Measurements from ENCODE around the gene PRR5. TPM values are rescaled to one million over a fixed set of nuclear protein-coding genes. Genes with fewer than 3 reads are reported as not detected.

Gene PRR5
- total and polyA plus RNA-seq, 2 of the 13 experiments (the other 11 are each of a cell fraction or from before 2014, with no cell fraction given), result 11.6 to 27.5 TPM

DNA sequence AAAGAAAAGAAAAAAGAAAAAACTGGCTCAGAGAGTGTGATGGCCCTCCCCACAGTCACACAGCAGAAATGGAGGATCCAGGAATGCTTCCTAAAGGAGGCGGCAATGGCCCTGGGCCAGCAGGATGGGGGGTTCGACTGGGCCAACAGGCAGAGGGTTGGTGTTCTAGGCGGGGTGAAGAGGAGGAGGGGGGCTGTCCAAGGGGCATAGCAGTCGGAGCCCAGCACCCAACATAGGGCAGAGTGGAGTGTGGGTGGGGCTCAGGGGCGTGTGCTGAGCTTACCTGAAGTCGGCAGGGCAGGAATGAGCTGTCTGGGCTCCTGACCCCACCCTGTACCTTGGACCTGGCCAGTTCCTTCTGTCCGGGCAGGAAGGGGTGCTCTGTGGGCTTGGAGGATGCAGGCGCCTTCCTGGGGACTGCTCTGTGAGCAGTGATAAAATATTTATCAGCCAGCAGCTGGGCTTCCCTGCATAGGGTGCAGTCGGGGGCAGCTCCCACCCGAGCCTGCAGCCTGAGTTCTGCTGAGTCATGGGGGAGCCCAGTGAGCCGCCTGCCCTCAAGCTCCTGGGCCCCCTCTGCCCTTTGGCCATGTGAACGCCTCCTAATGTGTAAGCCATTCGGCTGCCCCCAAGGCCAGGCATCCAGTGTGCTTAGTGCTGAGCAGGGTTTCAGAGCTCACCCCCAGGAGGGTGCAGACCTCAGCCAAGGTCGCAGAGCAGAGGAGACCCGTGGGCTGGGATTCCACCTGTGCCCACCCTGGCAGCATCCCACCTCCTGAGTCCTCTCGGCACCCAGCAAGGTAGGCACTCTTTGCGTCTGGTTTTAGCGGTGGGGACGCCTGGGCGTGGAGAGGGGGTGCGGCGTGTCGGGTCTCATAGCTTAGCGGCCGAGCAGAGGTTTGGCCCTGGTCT is 25.3 kb upstream of the PRR5 start (continued):
- TF ChIP-seq UBTF (CRISPR knock-in tag; IDR thresholded peaks at IDR 0.05), result peak; percentile 72
- peak; percentile 90; the same call in 1 of the 2 replicates for TF ChIP-seq ZNF691 (CRISPR knock-in tag; IDR thresholded peaks at IDR 0.05; ENCODE audit: borderline replicate concordance, low read depth)
- no peak for TF ChIP-seq WIZ (CRISPR knock-in tag; IDR thresholded peaks at IDR 0.05)
- TF ChIP-seq, protein P1, sequence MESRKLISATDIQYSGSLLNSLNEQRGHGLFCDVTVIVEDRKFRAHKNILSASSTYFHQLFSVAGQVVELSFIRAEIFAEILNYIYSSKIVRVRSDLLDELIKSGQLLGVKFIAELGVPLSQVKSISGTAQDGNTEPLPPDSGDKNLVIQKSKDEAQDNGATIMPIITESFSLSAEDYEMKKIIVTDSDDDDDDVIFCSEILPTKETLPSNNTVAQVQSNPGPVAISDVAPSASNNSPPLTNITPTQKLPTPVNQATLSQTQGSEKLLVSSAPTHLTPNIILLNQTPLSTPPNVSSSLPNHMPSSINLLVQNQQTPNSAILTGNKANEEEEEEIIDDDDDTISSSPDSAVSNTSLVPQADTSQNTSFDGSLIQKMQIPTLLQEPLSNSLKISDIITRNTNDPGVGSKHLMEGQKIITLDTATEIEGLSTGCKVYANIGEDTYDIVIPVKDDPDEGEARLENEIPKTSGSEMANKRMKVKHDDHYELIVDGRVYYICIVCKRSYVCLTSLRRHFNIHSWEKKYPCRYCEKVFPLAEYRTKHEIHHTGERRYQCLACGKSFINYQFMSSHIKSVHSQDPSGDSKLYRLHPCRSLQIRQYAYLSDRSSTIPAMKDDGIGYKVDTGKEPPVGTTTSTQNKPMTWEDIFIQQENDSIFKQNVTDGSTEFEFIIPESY (CRISPR knock-in tag; IDR thresholded peaks at IDR 0.05), result no peak
- TF ChIP-seq PRPF4 (IDR thresholded peaks at IDR 0.05; ENCODE audit: low read depth, low read length, poor library complexity, severe bottlenecking), result no peak
- TF ChIP-seq HNRNPL (IDR thresholded peaks at IDR 0.05; ENCODE audit: low read depth, low read length), result peak; percentile 92
- TF ChIP-seq RARG (CRISPR knock-in tag; IDR thresholded peaks at IDR 0.05; ENCODE audit: low read depth), result no peak
- no peak for TF ChIP-seq ZNF17 (CRISPR knock-in tag; IDR thresholded peaks at IDR 0.05)
- no peak; the same call in 1 of the 2 replicates for TF ChIP-seq NFKB2 (CRISPR knock-in tag; IDR thresholded peaks at IDR 0.05; ENCODE audit: borderline replicate concordance)
- TF ChIP-seq SAFB2 (CRISPR knock-in tag; IDR thresholded peaks at IDR 0.05; ENCODE audit: borderline replicate concordance, low read depth), result peak; percentile 58; the same call in 1 of the 2 replicates
- TF ChIP-seq JARID2 (CRISPR knock-in tag; IDR thresholded peaks at IDR 0.05; ENCODE audit: insufficient replicate concordance), result no peak
- TF ChIP-seq ZNF615 (CRISPR knock-in tag; IDR thresholded peaks at IDR 0.05; ENCODE audit: borderline replicate concordance), result no peak
- peak; percentile 36 to 59; a peak in 2 of 4 replicates for TF ChIP-seq HMGXB4 (CRISPR knock-in tag; IDR thresholded peaks at IDR 0.05; ENCODE audit: borderline replicate concordance in 1 of 2, low read depth in 1 of 2)
- TF ChIP-seq BCLAF1 (IDR thresholded peaks at IDR 0.05), result no peak
- peak; percentile 40; the same call in 1 of the 2 replicates for TF ChIP-seq ZC3H4 (CRISPR knock-in tag; IDR thresholded peaks at IDR 0.05; ENCODE audit: borderline replicate concordance)
- TF ChIP-seq PAWR (CRISPR knock-in tag; IDR thresholded peaks at IDR 0.05; ENCODE audit: borderline replicate concordance), result no peak
- TF ChIP-seq MXD4 (CRISPR knock-in tag; IDR thresholded peaks at IDR 0.05), result no peak
